ENCODE results near the gene CSRP2. TPM values are rescaled to one million over a fixed set of nuclear protein-coding genes. Genes with fewer than 3 reads are reported as not detected.

Gene CSRP2
- total and polyA plus RNA-seq, 4 donors = 3.7 to 38.0 (median 26.2) TPM

- 90% methylated on average over 6 of the region's 6 CpGs for WGBS
- TF ChIP-seq HNF4A (conservative IDR thresholded peaks at IDR 0.05) (no peak), GABPA (IDR thresholded peaks at IDR 0.05 in 1 of 2, conservative IDR thresholded peaks at IDR 0.05 in 1 of 2) (no peak), CTCF (IDR thresholded peaks at IDR 0.05; ENCODE audit: low read depth, low read length, missing input control) (no peak), REST (IDR thresholded peaks at IDR 0.05) (no peak), SP1 (IDR thresholded peaks at IDR 0.05) (no peak), HNF4G (IDR thresholded peaks at IDR 0.05) (no peak), FOXA1 (IDR thresholded peaks at IDR 0.05) (no peak), NR2F2 (IDR thresholded peaks at IDR 0.05) (no peak), ATF3 (IDR thresholded peaks at IDR 0.05) (no peak), RAD21 (IDR thresholded peaks at IDR 0.05) (no peak), MAX (IDR thresholded peaks at IDR 0.05) (no peak), TAF1 (conservative IDR thresholded peaks at IDR 0.05) (no peak), YY1 (IDR thresholded peaks at IDR 0.05) (no peak), RXRA (IDR thresholded peaks at IDR 0.05) (no peak), JUND (IDR thresholded peaks at IDR 0.05) (no peak), FOXA2 (IDR thresholded peaks at IDR 0.05) (no peak), ZBTB33 (IDR thresholded peaks at IDR 0.05) (no peak), EGR1 (IDR thresholded peaks at IDR 0.05; ENCODE audit: low read depth in 2 of 2) (no peak)
- H3K4me1 ChIP-seq (ENCODE audit: control insufficient read depth in 4 of 4, insufficient read depth in 4 of 4, low read length in 3 of 4) = peaks cover 0 to 15% (median 4%) of the 10 kb centered on the region in 4 donors
Measured at GRCh38 chr12:76883151-76883550, 4.3 kb upstream of the CSRP2 start.

More at GRCh38 chr12:76883151-76883550, 4.3 kb upstream of the CSRP2 start:
- H3K4me3 ChIP-seq (ENCODE audit: low read depth in 1 of 3, low read length in 3 of 3) = no peak overlapping the region
- H3K9me3 ChIP-seq (ENCODE audit: control insufficient read depth in 4 of 4, low read length in 3 of 4) = no peaks in the 10 kb centered on the region
- H3K9ac ChIP-seq (ENCODE audit: low read depth in 1 of 2, low read length in 2 of 2) = no peak overlapping the region
- H3K36me3 ChIP-seq (ENCODE audit: control insufficient read depth in 4 of 4, insufficient read depth in 3 of 4, low read depth in 1 of 4, low read length in 3 of 4) = no peaks in the 10 kb centered on the region
- H3K27me3 ChIP-seq (ENCODE audit: control insufficient read depth in 4 of 4, insufficient read depth in 4 of 4, low read length in 3 of 4) = no peaks in the 10 kb centered on the region
- DNase-seq (ENCODE audit: low spot score) = no peak
- H3K27ac ChIP-seq (ENCODE audit: low read depth in 1 of 2, low read length in 2 of 2) = no peak overlapping the region

Measured in liver (tissue), 9 donors.